ENCODE measurements around the gene RALGPS1.

DNA sequence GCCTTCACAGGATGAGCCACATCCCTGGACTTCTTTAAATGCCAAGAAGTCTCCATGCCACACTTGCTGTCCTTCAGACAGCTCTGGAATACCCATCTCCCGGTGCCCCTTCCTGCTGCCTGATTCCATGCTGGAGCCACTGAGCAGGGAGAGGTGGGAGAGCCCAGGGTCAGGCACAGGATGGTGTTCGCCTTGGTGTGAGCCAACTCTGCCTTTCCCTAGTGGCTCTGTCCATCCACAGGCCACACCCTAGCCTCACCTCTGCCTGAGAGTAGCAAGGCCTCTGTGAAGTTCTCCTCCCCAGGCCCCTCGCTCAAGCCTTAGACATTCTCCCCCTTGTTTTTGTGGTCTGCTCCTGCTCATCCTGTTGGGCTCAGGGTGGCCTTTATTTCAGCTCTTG is 262.0 kb downstream of the RALGPS1 start:
- no peak for TF ChIP-seq POLR2A (IDR thresholded peaks at IDR 0.05)
- TF ChIP-seq, protein P1, sequence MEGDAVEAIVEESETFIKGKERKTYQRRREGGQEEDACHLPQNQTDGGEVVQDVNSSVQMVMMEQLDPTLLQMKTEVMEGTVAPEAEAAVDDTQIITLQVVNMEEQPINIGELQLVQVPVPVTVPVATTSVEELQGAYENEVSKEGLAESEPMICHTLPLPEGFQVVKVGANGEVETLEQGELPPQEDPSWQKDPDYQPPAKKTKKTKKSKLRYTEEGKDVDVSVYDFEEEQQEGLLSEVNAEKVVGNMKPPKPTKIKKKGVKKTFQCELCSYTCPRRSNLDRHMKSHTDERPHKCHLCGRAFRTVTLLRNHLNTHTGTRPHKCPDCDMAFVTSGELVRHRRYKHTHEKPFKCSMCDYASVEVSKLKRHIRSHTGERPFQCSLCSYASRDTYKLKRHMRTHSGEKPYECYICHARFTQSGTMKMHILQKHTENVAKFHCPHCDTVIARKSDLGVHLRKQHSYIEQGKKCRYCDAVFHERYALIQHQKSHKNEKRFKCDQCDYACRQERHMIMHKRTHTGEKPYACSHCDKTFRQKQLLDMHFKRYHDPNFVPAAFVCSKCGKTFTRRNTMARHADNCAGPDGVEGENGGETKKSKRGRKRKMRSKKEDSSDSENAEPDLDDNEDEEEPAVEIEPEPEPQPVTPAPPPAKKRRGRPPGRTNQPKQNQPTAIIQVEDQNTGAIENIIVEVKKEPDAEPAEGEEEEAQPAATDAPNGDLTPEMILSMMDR (IDR thresholded peaks at IDR 0.05) = no peak

Data from vagina (tissue), 2 donors.